ENCODE results near the gene NPR2.
A peak's percentile ranks its signal among the peaks of the same experiment; 100 is the strongest.

Gene NPR2

DNA sequence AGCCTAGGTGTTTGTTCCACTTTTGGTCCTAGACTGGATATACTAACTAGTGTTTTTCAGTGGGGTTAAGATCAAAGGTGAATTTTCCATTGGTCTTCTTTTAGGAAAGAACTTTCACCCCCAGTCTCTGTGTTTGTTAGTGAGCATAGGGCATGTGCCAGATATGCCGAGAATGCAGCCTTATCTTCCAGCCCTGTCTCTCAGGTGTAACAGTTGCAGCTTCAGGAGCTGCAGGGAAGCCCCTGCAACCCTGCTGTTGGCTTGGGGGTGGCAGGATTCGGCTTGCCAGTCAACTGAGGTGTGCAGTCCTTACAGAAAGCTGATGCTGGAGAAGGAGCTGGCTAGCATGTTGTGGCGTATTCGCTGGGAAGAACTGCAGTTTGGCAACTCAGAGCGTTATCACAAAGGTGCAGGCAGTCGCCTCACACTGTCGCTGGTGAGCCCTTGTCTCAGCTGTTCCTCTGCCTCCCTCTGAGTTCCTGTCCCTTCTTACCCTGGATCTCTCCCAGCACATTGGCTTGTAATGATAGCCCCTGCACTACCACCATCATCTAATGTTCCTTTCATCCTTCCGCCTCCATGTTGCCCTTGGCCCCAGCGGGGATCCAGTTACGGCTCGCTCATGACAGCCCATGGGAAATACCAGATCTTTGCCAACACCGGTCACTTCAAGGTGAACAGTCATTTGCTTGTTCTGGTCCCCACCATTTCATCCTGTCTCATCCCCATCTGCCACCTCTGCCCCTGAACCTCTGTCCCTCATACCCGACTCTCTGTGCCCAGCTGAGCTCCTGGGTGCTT is 10.1 kb downstream of the NPR2 start:
- DNase-seq, result no peak

DNA sequence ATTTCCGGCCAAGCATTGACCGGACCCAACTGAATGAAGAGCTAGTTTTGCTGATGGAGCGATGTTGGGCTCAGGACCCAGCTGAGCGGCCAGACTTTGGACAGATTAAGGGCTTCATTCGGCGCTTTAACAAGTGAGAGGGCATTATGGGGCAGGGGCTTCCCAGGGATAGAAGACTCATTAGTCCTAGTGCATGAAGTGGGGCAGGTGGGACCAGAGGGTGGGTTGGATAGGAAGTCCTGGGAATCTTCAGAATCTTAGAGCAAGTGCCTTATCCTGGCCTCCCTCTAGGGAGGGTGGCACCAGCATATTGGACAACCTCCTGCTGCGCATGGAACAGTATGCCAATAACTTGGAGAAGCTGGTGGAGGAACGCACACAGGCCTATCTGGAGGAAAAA is 14.7 kb downstream of the NPR2 start:
- no peak for DNase-seq

DNA sequence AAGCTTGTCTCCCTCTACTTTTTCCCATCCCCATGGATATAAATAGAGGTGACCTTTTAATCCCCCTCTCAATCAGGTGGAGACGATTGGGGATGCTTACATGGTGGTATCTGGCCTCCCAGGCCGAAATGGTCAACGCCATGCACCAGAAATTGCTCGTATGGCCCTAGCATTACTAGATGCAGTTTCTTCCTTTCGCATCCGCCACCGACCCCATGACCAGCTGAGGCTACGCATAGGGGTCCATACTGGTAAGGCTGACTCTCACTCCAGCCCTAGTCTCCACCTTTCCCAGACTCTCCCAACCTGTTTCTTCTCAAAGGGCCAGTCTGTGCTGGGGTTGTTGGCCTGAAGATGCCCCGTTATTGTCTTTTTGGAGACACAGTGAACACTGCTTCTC is 17.0 kb downstream of the NPR2 start:
- no peak for DNase-seq

DNA sequence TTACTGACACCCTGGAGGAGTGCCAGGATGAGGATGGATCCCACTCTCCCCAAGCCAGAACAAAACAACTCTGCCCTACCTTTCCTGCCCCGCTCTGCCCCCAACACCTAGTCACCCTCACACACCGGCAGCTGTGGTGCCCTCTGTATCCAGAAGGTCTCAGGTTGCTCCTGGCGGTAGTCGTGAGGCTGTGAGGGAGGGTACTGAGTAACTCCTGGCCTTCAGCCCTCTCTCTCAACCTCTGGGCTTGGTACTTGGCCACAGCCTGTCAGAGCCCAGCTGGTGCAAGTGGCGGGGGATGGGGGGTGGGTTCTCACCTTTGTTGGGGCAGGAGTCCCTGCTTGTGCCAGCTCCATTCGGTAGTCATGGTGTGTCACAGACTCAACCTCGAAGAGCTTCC is 18.7 kb downstream of the NPR2 start:
- no peak for DNase-seq

DNA sequence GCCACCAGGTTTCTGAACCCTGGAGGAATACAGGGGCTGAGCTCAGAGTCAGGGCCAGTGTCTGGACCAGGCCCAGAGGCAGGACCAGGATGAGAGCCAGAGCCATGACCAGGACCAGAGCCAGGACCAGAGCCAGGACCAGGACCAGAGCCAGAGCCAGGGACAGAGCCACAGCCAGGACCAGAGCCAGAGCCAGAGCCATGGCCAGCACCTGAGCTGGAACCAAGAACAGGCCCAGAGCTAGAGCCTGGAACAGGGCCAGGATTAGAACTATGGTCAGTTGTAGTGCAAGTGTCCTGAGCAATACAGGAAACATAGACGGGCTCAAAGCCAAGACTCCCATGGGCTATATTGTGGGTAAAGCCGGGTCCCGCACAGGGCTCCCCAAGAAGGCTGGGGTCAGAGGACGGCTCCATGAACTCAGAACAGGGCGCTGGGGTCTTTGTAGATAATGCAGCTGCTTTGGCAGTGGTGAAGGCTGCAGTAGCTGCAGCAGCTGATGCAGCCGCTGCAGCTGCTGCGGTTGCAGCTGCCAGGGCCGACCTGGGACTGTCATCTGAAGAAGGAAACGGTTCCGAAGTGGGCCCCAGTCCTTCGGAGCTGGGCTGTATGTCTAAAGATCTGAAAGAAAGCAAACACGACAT is 20.1 kb downstream of the NPR2 start:
- DNase-seq, result peak; percentile 20

DNA sequence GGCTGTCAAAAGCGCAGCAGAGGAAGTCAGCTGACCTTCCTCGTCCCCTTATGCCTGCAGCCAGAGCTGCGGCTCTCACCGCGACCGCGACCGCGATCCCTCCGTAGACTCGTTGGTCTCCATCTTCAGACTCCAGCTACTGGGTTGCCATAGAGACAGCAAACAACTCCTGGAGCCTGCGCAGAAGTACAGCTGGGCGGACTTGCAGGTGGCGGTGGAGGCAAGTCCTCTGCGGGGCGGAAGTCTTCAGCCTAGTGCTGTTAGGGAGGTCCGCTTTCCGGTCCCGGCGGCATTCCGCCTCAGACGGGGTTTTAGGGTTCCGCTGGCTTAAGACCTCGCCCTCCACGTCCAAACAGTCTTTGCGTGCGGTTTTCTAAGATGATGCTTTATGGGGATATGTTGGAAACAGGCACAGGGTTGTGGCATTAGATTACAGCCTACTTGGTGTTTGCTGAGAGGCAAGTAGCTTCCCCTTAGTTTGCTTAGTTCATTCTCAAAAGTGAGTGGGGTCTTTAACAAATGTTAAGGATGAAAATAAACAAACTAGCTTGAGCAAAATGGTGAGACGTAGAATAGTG is 20.7 kb downstream of the NPR2 start, which contains the start of gene SPAG8:
Gene SPAG8 (minus strand): TSS at position 238 of the 578 bp plus-strand sequence. CDS start 115 bp downstream, at position 123.
- DNase-seq, result peak; percentile 96

DNA sequence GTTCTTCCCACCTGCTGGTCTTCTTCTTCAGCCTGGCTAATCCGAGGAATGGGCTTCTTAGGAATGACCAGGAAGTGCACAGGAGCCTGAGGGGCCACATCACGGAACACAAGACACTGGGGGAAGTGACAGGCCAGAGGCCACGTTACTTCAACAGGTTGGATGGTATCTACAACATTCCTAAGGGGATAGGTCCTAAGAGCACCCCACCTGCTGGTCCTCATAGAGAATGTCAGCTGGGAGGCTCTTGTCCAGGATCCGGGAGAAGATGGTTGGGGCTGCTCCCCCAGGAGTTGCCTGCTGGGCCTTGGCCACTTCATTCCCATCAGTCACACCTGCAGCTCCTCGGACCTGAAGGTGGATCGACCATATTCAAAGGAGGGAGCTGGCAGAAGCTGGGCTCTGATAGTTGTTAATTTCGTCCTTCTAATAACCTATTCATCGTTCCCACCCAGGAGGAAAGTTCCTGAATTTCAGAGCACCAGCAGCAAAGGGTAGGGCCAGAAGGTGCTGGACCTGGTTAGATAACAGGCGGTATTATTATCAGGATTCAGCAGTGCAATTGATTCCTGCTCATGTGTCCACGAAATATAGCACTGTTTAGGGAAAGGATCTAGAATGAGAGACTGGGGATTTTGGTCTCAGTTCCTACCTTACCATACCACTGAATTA is 22.2 kb downstream of the NPR2 start:
- DNase-seq, result no peak

DNA sequence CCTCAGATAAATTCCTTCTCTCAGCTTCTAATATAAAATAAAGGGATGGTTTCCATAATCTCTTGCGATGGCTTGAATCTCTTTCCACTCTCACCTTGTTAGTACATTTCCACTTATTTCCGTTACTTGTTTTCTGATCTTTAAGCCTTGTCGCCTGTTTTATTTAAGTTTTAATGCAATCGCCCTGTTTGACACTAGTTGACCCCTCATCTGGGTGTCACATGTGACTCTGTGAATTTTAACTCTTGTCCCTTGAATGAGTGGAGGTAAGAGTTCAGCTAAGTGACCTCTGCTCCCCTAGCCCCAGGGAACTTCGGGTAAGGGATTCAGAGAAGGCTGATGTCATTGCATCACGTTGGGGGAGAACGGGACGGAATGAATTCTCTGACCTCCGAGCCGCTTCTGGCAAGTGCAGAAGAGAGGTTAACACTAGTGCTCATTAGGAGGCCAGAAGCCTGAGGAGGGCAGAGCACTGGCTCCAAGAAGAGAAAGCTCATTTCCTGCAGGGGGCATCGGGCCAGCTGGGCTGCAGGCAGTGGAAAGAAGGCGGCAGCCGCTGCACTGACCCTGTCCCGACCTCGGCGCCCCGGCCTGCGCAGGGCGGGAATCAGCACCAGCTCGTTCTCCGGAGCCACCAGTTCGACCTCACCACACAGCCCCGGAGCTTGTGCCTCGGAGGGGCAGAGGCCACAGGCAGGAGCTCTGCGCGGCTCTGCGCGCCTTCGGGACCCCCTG is 22.9 kb downstream of the NPR2 start:
- DNase-seq, result peak; percentile 84

DNA sequence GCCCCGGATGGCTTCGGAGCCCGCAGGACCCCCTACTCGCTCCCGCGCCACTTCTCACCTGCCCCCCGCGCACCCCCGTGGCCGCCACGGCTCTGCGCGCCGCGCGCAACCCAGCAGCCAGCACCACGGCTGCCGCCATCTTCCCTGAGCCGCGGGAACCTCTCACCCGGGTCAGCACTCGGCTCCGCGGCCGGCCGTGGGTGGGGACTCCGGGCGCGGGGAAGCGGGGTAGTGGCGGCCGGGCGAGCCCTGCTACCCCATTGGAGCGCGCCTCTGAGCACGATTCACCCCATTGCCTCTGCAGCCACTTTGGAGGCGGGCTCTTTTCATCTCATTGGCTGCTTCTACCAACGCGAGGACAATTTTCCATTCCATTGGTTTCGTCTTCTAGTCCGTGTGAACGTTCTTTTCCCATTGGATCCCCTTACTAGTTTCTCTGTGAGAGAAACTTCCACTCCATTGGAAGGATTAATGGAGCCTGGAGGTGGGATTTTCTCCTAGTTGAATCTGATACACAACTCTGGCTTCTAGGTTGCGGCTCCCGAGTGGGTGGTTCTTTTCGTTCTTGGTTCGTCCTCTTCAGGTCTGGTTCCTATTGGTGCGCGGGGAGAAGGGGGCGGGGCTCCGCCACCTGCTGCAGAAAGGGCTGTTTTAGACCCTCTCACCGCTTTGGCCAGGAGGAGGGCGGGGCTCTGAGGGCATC is 23.6 kb downstream of the NPR2 start, which contains the start of gene HINT2:
Gene HINT2 (minus strand): TSS at position 202 of the 703 bp plus-strand sequence. CDS start 63 bp downstream, at position 139.
- DNase-seq, result peak; percentile 98

DNA sequence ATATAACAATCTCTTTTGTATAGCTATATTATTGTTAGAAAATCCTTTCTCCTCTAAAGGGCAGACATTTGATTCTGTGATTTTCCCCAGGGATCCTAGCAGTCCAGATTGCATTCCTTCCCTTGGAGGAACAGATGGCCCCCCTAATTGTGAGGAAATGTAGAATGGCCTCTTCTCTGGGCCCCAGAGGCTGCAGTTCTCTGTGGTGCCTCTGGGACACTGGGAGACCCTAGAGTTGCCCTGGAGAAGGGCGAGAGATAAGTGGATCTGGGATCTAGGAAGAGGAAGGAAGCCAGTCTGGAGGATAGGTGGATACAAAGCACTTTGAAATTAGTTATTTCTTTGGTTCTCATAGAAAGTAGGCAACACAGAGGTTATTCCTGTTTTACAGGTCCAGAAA is 25.3 kb downstream of the NPR2 start:
- no peak for DNase-seq

DNA sequence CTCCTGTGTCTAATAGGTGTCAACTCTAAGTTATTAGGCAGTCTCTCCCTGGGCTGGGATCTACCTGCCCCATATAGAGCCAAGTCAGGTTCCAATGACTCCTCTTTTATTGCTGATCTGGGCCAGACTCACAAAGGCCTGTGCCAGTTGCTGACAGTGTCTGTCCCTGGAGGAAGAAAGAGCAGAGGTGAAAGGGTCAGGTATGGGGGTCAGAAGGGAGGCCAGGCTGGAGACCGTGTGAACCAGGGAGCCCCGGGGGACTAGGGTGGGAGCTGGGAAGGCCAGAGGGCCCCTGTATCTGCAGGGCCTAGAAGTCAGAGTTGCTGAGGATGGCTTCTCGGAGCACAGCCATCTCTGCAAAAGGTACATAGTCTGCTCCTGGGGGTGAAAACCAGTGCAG is 26.9 kb downstream of the NPR2 start:
- DNase-seq, result no peak

DNA sequence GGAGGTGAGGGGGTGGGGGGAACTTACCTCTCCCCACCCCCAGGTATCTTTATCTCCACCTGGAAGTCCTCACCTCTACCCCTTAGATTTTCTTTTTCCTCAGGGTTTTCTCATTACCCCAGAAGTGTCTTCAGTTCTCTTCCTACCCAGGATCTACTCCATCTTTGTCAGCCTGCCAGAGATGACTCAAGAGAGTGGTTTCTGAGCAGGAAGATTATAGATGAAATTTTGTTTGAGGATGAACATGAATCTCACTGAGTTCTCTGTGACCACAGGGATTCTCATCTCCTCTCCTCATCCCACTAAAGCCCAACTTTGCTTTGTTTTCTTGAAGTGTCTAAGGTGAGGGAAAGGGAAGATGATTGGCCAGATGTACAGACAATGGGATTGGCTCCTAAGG is 28.7 kb downstream of the NPR2 start:
- DNase-seq, result no peak

DNA sequence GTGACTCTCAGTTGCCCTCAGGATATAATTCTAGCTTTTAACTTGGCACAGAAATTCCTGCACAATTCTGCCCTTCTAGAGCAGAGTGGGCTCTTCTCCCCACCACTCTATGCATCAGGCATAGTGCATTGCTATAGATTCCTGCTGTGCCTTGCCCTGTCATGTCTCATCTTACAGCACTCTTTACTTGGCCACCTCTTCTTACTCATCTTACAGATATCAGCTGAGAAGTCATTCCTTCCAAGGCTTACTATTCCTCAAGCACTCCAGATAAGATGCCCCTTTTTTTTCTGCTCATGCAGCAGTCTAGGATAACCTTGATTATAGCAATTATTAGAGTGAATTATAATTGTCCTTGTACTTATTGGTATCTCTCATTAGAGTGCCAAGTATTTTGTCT is 31.5 kb downstream of the NPR2 start:
- DNase-seq, result no peak

DNA sequence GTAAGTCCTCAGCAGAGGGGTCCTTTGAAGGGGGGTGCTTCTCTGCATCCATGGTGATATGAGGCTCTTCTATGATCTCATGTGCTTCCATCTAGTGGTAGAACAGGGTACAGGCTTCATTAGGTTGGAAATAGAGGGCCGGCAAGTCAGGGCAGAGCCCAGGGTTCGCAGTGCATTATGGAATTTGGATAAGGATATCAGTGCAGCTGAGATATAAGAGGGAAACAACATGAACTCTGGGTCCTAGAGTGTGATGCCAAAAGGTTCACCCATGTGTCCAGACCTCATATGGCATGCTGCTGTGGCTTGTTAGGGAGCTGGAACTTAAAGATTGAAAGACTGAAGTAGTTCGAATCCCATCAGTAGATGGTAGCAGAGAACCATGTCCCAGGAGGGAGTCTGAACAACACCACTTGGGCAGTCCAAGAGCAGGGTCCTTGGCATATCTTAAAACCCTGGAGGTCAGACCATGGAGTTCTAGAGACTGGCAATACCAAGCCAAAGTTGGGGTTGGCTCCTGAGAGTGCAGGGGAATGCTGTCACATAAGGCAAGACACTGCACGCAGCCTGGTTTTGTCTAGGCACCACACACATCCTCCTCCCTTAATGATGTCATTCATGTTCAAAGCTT is 34.8 kb downstream of the NPR2 start:
- peak; percentile 58 for DNase-seq

DNA sequence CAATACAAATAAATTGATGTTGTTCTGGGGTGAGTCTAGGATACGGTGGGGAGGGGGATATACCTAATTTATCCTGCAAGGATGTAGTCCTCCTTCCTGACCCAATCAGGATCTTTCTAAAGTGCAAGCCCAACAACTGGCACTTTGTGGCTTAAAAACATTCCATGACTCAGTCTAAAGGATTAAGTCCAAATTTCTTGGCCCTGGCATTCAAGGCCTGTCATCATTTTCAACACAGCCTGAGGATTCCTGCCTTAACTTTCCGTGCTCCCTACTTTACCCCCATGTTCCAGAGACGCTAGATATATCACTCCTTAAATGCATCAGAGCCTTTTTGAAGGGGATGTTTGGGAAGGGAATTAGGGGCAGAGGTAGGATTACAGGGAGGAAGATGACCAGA is 36.1 kb downstream of the NPR2 start:
- DNase-seq, result no peak

DNA sequence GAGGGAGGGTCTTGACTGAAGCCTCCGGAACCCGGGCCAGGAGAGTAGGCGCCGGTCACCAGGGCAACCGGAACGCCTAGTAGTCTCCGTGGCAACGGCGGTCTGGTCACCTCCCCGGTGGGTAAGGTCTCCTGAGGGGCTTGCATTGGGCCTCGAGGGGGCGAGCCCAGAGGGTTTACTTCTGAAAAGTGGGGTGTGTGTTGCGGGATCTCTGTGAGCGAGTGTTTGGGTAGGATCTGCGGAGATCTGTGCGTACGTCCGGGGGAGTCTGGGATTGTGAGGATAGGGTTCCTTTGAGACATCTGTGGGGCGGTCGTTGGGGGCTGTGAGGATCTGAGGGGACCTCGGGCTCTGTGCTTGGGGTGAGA is 37.3 kb downstream of the NPR2 start, which contains the start of gene FAM221B:
Gene FAM221B (minus strand): TSS at position 17 of the 368 bp plus-strand sequence. CDS start 2,571 bp downstream, outside the sequence.
- peak; percentile 14 for DNase-seq

DNA sequence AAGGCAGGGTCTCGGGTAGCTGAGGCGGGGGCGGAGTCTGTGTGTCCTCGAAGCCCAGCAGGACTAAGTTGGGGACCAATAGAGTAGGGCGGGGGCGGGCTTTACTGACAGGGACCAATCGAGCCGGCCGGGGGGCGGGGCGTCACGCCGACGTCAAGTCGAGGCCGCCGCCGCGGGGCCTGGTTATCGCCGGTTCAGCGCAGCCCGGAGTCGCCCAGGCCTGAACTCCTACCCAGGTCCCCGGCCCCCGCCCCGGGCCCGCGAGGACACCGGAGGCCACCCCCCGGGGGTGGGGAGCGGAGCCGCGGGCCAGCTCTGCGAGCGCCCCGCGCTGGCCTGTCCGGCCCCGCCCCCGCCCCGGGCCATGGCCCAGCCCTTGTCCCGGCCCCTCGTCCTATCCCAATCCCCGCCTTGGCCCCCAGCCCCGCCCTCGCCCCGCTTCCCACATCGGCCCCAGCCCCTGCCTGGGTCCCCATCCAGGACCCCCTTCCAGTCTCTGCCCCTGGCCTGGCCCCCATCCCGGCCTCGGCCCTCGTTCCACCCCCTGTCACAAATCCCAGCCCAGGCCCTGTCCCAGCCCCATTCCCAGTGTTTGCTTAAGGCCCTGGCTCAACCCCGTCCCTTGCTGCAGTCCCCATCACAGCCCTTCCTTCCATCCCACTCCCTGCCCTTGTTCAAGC is 37.8 kb downstream of the NPR2 start, which contains the start of gene TMEM8B:
Gene TMEM8B (plus strand): TSS at position 145 of the 680 bp plus-strand sequence. CDS start 220 bp downstream, at position 365.
- peak; percentile 92 for DNase-seq

DNA sequence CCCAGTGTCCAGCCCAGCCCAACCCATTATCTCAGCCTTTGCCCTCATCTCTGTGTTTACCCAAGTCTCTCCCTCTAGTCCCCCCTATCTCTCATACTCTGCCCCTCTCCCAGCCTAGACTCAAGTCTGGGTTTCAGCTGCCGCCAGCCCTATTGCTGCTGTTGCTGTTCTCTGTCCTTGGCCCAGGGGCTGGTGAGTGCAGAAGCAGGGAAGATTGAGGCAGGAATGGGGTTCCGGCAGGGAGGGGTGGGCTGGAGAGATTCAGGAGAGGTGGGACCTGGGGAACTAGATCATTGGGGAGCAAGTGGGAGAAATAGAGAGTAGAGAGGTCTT is 38.3 kb downstream of the NPR2 start:
- DNase-seq, result no peak

DNA sequence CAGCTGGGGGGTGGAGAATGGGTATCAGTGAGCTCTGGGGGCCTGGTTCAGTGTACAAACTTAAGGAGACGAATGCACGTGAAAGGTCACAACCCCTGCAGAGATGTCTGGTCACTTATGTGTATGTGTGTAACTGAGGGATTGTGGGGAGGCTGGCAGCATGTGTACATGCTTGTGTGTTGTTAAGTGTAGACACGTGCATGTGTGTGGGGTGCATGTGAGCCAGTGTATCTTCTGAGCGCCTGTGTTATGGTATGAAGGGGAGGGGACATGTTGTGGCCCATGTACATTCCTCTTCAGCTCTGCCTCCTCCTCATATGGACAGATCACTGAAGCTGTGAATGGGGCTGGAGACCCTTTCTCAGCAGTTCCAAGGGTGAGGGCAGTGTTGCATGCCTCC is 39.6 kb downstream of the NPR2 start:
- no peak for DNase-seq

DNA sequence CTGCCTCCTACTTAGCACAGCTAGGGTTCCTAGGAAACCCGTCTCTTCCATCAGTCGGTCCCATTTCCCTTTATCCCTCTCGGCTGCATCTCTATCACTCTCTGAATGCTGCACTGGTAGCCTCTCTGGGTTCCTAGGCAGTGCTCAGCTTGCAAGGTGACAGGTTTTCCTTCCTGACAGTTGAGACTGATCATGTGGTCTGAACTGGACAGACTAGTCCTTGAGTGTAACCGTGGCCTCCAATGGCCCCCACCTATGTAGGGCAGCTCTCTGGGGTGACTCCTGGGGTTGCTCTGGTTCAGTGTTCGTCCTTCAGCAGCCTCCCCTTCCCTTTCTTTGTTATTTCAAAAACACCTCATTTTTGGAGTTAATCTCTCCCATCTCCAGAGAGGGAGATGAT is 41.4 kb downstream of the NPR2 start:
- DNase-seq, result no peak

All from RPMI8226 (cell line).